Tracheal epithelial cell (primary cell): ENCODE measurements around the gene ZNF304. TPM values are rescaled to one million over a fixed set of nuclear protein-coding genes. Genes with fewer than 3 reads are reported as not detected.

Experiments used
- total RNA-seq: library from RNA; depleted of rRNA; stranded (reverse); fragments of >200 nt; gene quantifications from 2 replicates; pipeline ENCODE4 v1.2.1, GENCODE V29; 2014

ZNF304 gene
- 8.9 and 10.9 TPM in 2 replicates for total RNA-seq

DNA sequence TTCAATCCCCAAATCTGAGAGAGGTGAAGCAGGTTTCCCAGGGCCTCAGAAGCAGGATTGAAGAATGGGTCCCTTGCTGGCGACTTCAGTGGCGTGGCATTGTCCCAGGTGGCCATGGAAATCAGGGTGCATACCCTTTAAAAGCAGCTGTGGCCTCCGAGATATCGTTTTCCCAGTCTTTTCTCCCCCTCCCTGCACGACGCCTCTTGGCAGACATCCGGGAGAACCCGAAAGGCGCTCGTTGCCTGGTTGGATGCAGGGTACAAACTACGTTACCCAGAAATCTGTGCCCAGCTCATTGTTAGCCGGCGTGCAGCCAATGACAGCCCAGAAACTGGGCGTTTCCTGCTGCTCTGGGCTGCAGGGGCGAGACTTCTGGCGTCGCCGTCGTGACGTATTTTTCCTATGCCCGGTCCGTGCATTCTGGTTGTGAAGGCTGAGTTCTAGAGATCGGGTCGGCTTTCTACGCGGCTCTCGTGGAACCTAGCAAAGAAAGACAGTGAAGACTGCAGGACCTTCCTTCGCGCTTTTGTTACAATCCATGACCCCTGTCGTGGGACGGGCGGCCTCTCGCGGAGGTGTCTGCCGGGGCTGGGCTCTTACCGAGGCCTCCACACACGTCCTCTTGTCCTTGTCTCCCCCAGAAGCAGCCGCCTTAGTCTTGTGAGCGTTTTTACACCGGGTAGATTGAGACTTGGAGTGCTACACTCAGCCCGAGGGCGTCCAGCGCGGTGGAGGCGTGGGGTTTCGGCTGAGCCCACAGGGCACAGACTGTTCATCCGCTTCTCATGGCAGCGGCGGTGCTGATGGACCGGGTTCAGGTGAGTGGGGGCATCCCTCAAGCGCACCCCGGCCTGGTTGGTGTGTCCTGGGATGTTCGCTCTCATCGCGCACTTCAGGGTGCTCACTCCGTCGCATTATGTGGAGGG, at the start of gene ZNF304:
TSS of gene ZNF304 (plus strand) at position 395 of the 929 bp plus-strand sequence. CDS start at position 789, 394 bp downstream.

DNA sequence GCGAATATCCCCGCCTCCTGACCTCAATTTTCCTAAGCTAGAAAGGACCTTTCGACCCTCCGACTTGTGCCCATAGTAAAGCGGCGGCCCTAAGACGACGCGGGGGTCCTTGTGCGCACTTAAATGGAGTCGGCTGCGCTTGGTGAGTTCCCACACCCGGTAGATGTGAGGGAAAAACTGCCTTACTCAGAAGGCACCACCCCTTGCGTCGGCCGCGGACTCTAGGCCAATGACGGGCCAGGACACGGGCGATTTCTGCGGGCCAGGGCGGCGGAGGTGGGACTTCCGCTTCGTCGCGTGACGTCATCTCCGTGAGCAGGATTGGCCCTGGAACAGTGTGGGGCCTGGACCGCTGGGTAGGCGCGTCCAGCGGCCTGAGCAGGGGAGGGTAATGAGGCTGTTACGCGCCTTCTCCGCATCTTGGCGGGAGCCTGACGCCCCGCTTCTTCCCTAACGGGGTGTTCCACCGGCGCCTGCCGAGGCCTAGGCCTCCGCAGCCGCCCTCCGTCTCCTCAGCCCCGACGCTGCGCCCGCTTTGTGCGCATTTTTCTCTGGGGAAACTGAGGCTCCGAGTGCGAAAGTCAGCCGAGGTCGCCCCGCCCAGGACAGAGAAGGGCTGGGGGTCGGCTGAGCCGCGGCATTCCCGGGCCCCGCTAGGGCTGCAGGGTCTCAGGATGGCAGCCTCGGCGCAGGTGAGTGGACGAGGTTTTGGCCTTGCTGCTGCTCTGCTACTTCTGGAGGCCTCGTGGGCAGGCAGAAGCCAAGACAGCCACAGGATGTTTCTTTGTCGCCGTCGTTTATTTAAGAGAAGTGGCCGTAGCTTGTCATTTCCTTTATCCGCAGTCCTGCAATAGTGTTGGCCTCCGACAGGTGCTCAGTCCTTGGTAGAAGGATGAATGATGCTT, 30.6 kb upstream of the ZNF304 start, which contains the start of gene ZNF543:
TSS of gene ZNF543 (plus strand) at position 293 of the 905 bp plus-strand sequence. CDS start at position 675, 382 bp downstream.

DNA sequence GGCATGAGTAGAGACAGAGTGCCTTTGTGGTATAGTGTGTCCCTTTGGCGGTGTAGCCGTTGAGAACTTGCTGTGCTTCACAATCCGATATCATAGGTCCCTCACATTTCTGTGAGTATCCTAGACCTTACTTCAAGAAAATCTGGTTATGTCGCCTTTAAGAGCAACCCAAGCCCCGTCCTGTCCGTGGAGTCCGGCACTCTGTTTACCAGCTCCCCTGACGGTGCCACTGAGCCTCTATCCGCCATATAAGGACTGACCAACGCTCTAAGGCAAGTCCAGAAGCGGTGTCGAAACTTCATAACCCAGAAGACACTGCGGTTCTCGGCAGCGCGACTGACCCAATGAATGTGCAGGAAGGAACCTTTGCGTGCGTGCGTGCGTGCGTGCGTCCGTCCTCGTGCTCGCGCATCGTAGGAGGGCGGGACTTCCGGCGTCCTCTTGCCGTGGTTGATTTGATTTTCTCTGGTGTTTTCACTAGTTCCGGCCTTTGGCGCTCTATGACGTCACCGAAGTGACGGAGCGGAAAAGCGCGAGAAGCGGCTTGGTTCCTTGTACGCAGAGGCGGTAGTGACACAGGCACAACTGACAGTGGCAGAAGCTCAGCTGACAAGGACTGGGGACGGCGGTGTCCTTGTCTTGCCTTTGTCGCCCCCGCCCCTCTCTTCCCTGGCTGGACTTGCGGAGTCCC, 12.1 kb downstream of the ZNF304 start, which contains the start of the genes TRAPPC2B and ZNF547:
TSS of gene TRAPPC2B (plus strand) at position 555 of the 691 bp plus-strand sequence. CDS start 1,283 bp downstream, outside the sequence.
TSS of gene ZNF547 (plus strand) at position 555 of the 691 bp plus-strand sequence. CDS start 5,005 bp downstream, outside the sequence.

DNA sequence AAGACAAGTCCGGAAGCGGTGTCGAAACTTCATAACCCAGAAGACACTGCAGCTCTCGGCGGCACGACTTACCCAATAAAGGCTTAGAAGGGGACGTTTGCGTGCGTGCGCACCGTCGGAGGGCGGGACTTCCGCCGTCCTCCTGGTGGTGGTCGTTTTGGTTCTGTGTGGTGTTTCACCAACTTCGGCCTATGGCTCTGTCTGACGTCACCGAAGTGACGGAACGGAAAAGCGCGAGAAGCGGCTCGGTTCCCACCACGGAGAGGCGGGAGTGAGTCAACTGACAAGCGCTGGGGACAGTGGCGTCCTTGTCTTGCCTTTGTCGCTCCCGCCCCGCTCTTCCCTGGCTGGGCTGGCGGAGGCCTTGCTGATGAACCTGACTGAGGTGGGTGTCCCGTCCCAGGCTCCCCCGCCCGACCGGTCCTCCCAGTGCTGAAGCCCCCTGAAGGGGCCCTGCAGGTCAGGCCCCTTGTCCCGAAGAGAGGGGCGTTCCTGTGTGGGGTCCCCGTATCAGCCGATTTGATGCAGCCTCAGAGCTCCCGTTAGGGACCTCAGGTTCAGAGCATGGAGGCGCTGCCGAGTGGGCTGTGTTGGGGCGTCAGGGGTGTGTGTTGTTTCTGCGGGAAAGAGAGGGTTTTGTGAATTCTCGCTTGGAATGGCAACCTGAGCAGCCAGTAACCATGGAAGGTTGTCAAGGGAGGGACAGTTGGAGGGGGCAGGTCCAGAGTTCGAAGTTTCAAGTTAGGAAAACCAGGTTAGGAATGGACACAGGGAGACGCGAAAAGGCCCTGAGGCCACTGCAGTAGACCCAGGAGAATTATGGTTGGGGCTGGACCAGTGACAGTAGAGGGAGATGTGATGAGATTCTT, 38.9 kb downstream of the ZNF304 start, which contains the start of gene ZNF548:
TSS of gene ZNF548 (plus strand) at position 125 of the 869 bp plus-strand sequence. CDS start at position 371, 246 bp downstream.

Other genes with a start within 250 kb of the ZNF304 start
- not detected in 2 replicates for gene USP29, start 231.3 kb upstream of the ZNF304 start, total RNA-seq
- not detected in 2 replicates for gene ZIM3, start 206.1 kb upstream of the ZNF304 start, total RNA-seq
- gene DUXA, start 183.8 kb upstream of the ZNF304 start, total RNA-seq: not detected in 2 replicates
- 46.5 and 70.4 TPM in 2 replicates for gene ZNF264, start 159.8 kb upstream of the ZNF304 start, total RNA-seq
- gene AURKC, start 120.2 kb upstream of the ZNF304 start, total RNA-seq: 0.48 and 0.85 TPM in 2 replicates
- gene ZNF805, start 110.6 kb upstream of the ZNF304 start, total RNA-seq: 26.4 and 30.8 TPM in 2 replicates
- 97.6 and 134 TPM in 2 replicates for gene ZNF460, start 70.8 kb upstream of the ZNF304 start, total RNA-seq
- 10.4 and 11.3 TPM in 2 replicates for gene ZNF543, start 30.8 kb upstream of the ZNF304 start, total RNA-seq
- 13.0 and 18.3 TPM in 2 replicates for gene TRAPPC2B, start 12.3 kb downstream of the ZNF304 start, total RNA-seq
- 1.3 and 3.1 TPM in 2 replicates for gene ZNF547, start 12.3 kb downstream of the ZNF304 start, total RNA-seq
- gene ZNF548, start 38.6 kb downstream of the ZNF304 start, total RNA-seq: 16.9 and 26.2 TPM in 2 replicates
- 6.8 and 8.0 TPM in 2 replicates for gene ZNF17, start 59.9 kb downstream of the ZNF304 start, total RNA-seq
- 15.3 and 20.0 TPM in 2 replicates for gene ZNF749, start 84.1 kb downstream of the ZNF304 start, total RNA-seq
- 0.21 and 0.24 TPM in 2 replicates for gene VN1R1, start 105.9 kb downstream of the ZNF304 start, total RNA-seq
- 13.7 and 14.1 TPM in 2 replicates for gene ZNF772, start 126.3 kb downstream of the ZNF304 start, total RNA-seq
- gene ZNF419, start 136.5 kb downstream of the ZNF304 start, total RNA-seq: 12.3 and 20.5 TPM in 2 replicates
- gene ZNF773, start 148.7 kb downstream of the ZNF304 start, total RNA-seq: 16.9 and 17.7 TPM in 2 replicates
- 4.6 and 6.8 TPM in 2 replicates for gene ZNF549, start 176.1 kb downstream of the ZNF304 start, total RNA-seq
- 7.0 and 8.2 TPM in 2 replicates for gene ZNF550, start 208.6 kb downstream of the ZNF304 start, total RNA-seq
- gene ZNF416, start 227.6 kb downstream of the ZNF304 start, total RNA-seq: 4.3 and 6.0 TPM in 2 replicates
- gene ZIK1, start 232.9 kb downstream of the ZNF304 start, total RNA-seq: 3.9 and 5.3 TPM in 2 replicates
- gene ZNF530, start 248.6 kb downstream of the ZNF304 start, total RNA-seq: 2.1 and 3.1 TPM in 2 replicates